ENCODE data around the gene MYB.

MYB gene

DNA sequence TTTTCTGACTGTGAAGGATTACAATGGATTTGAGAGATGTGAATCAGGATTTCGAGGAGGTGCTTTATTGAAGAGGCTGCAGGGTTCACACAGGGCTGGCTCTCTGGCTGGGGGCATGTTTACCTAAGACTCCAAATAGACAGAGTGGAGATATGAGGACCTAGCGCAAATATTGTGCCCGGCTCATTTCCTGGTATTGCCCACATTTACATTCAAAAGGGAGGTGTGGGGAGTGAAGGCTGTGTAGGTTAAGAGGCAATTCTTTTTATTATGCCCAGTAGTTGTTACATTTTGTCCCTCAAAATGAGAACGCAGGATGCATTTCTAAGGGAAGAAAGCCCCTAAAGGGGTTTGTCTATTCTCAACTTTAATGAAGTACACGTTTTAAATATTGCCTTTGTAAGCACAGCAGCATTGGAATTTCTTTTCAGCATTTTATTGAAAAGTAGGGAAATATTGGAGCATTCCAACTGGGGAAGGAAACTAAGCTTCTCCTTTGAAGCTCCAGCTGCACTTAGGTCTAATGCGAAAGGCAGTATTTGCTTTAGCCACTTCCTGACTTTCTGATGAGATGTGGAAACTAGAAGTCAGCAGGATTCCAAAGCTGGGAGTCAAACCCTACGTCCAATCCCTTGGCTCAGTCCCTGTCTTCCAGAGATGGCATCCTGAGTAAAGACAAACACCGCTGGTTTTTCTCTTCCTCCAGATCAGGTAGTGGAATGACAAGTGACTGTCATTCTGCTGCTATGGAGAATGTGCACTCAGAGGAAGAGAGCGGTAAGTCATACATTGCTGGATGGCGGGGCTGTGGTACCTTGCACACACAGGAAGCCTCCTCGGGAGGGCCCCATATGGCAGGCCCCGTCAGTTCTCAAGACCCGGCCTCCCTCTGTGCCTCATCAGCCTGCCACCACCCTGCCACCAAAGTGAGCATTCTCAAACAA, 70.7 kb downstream of the MYB start:
- no peak for DNase-seq (ENCODE audit: low spot score)

- no peak for DNase-seq (ENCODE audit: low spot score)
Measured at GRCh38 chr6:135254471-135254870, 73.4 kb downstream of the MYB start.

- DNase-seq (ENCODE audit: low spot score) = no peak
Measured at GRCh38 chr6:135256866-135257265, 75.8 kb downstream of the MYB start.

- DNase-seq (ENCODE audit: low spot score) = no peak
Measured at GRCh38 chr6:135257631-135258405, 76.7 kb downstream of the MYB start.

DNA sequence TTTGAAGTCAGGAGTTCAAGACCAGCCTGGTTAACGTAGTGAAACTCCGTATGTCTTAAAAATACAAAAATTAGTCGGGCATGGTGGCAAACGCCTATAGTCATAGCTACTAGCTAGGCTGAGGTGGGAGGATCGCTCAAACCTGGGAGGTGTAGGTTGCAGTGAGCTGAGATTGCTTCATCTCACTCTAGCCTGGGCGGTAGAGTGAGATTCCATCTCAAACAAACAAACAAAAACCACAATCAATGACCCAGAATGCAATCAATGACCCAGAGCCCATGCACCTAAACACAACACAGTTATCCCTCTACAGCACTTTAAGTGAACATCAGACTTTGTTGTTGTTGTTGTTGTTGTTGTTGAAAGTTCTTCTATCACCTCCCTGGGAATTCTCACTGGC, 77.9 kb downstream of the MYB start:
- DNase-seq (ENCODE audit: low spot score) = no peak

DNA sequence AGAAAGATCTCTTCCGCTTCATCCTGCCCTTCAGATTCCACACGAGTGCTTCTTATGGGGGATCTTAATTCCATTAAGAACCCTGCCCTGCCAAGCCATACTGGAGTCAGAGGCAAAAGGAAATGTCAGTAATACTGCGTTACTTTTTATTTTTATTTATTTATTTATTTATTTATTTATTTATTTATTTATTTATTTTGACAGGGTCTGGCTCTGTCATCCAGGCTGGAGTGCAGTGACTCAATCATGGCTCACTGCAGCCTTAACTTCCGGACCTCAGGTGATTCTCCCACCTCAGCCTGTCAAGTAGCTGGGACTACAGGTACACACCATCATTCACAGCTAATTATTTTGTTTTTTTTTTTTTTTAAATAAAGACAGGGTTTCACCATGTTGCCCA, 79.5 kb downstream of the MYB start:
- no peak for DNase-seq (ENCODE audit: low spot score)

- no peak for DNase-seq (ENCODE audit: low spot score)
Measured at GRCh38 chr6:135261872-135262725, 81.0 kb downstream of the MYB start.

DNA sequence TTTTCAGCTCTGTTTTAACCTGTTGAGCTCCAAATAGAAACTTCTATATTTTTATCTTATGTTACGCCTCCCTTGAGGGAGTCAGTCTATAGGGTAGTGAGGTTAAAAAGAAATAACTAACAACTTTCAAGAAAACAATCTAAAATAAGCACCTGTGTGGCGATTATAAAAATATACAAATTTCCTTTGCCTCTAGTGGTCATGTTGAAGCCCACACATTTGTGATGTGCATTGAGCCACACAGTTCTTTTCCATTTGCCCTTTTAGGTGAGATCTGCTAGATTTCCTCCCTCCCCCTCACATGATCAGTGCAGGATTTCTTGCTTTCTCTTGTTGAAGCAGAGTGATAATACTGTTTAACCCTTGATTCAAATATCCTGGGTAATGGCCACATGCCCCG, 84.2 kb downstream of the MYB start:
- no peak for DNase-seq (ENCODE audit: low spot score)

- DNase-seq (ENCODE audit: low spot score) = no peak
Measured at GRCh38 chr6:135266675-135267074, 85.6 kb downstream of the MYB start.

DNA sequence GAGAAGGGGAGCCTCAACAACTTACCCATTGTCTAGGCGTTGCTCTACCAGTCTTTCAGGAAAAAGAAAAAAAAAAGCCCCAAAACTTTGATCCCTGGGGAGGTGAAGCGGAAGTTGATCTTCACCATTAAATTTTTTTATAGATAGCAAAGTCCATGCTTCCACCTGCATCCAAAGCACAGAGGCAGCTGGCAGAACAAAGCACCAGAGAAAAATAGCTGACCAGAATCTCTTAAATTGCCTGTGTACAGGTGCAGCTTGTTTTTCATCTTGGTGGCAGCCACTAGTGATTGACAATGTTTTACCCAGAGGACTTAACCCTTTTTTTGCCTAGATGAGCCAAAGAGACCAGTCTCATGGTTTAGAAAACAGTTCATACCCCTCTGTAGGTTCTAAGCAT, 86.0 kb downstream of the MYB start:
- no peak for DNase-seq (ENCODE audit: low spot score)

DNA sequence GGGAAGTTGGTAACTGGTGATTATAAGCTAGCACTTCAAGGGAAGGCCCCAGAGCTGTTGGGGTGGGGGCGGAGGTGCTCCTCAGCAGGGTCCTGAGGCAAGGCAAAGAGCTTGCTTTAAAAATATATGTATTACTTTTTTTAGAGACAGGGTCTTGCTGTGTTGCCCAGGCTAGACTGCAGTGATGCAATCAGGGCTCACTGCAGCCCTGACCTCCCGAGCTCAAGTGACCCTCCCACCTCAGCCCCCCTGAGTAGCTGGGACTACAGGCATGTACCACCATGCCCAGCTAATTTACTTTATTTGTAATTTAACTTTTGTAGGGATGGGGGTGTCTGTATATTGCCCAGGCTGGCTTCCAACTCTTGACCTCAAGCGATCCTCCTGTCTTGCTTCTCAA, 87.2 kb downstream of the MYB start:
- DNase-seq (ENCODE audit: low spot score) = no peak

- DNase-seq (ENCODE audit: low spot score) = no peak
Measured at GRCh38 chr6:135268740-135269139, 87.6 kb downstream of the MYB start.
